SK-N-SH (cell line): Measurements from ENCODE around the gene STARD7. TPM values are rescaled to one million over a fixed set of nuclear protein-coding genes. Genes with fewer than 3 reads are reported as not detected.

Experiments
- CTCF ChIA-PET: fragments of 300-600, 350-600 bp; formaldehyde crosslinking; extraction: SDS; loops from one replicate; lab custom pipeline; 2021; lab: Yijun Ruan, JAX
- POLR2A ChIA-PET: fragments of 350-600 bp; sonication (Branson Sonifier 250); formaldehyde crosslinking; extraction: SDS; loops from one replicate; lab custom pipeline; 2020; ENCODE audit warnings: antibody characterized with exemption, inconsistent platforms; lab: Yijun Ruan, JAX
- DNase-seq: peaks from one replicate; pipeline ENCODE4 v3.0.0; 2012
- H2AFZ ChIP-seq: fragments of 200-600 bp; sonication (generic); 2 replicates; pipeline ENCODE4 v1.8.1; 2016; ENCODE audit warnings: antibody characterized with exemption, mild to moderate bottlenecking, low read depth
- H3F3A ChIP-seq: fragments of 200-600 bp; sonication (generic); replicated peaks from 2 replicates; pipeline ENCODE3; 2016; ENCODE audit warnings: antibody characterized with exemption, mild to moderate bottlenecking; ENCODE audit not compliant: insufficient read depth
- H3K27ac ChIP-seq, 2 experiments: fragments of 200-500 bp in 1 of 2; fragments of 200-600 bp in 1 of 2; sonication (Bioruptor generic) in 1 of 2; sonication (generic), shearing (Covaris generic) in 1 of 2; 2 replicates each; pipeline versions ENCODE4 v1.5.1 to v1.6.1; 2014 to 2016; ENCODE audit warnings: low read depth in 2 of 2, inconsistent platforms in 1 of 2, low read length in 1 of 2, mild to moderate bottlenecking in 1 of 2, mixed read lengths in 1 of 2
- H3K27me3 ChIP-seq: fragments of 200-600 bp; sonication (generic), shearing (Covaris generic); 2 replicates; pipeline ENCODE4 v1.6.1; 2016; ENCODE audit warnings: mixed run types; ENCODE audit not compliant: insufficient read depth
- H3K36me3 ChIP-seq, 2 experiments: fragments of 200-500 bp in 1 of 2; fragments of 200-600 bp in 1 of 2; sonication (Bioruptor generic) in 1 of 2; sonication (generic) in 1 of 2; replicated peaks in 1 of 2; 2 replicates each; pipeline versions ENCODE3 to v1.5.1; 2014 to 2016; ENCODE audit warnings: low read length in 1 of 2, mild to moderate bottlenecking in 1 of 2; ENCODE audit not compliant: insufficient read depth in 2 of 2, control insufficient read depth in 1 of 2
- H3K4me1 ChIP-seq, 2 experiments: fragments of 200-500 bp in 1 of 2; fragments of 200-600 bp in 1 of 2; sonication (Bioruptor generic) in 1 of 2; sonication (generic), shearing (Covaris generic) in 1 of 2; 2 replicates each; pipeline versions ENCODE4 v1.5.1 to v1.6.1; 2014 to 2016; ENCODE audit warnings: low read depth in 1 of 2, low read length in 1 of 2, mixed run types in 1 of 2; ENCODE audit not compliant: insufficient read depth in 2 of 2, control insufficient read depth in 1 of 2
- H3K4me2 ChIP-seq: fragments of 200-600 bp; sonication (generic), shearing (Covaris generic); 2 replicates; pipeline ENCODE4 v1.6.1; 2017; ENCODE audit warnings: mixed run types
- H3K4me3 ChIP-seq, 2 experiments: fragments of 200-500 bp in 1 of 2; fragments of 200-600 bp in 1 of 2; sonication (Bioruptor generic) in 1 of 2; sonication (generic), shearing (Covaris generic) in 1 of 2; 2 replicates each; pipeline versions ENCODE4 v1.5.1 to v1.8.1; 2014 to 2016; ENCODE audit warnings: low read depth in 2 of 2, inconsistent platforms in 1 of 2, low read length in 1 of 2, mild to moderate bottlenecking in 1 of 2, mixed read lengths in 1 of 2, moderate library complexity in 1 of 2
- H3K79me2 ChIP-seq: fragments of 200-600 bp; sonication (generic); 2 replicates; pipeline ENCODE4 v1.8.1; 2017; ENCODE audit warnings: mild to moderate bottlenecking; ENCODE audit not compliant: insufficient read depth
- H3K9ac ChIP-seq: fragments of 200-600 bp; sonication (generic); 2 replicates; pipeline ENCODE4 v1.6.1; 2017; ENCODE audit warnings: mixed run types
- H3K9me2 ChIP-seq: fragments of 200-600 bp; sonication (generic); 2 replicates; pipeline ENCODE4 v1.6.1; 2017; ENCODE audit warnings: mixed run types
- H3K9me3 ChIP-seq: fragments of 200-600 bp; sonication (generic); 2 replicates; pipeline ENCODE4 v1.6.1; 2017; ENCODE audit warnings: mixed run types, mild to moderate bottlenecking, moderate library complexity
- H4K20me1 ChIP-seq: fragments of 200-600 bp; sonication (generic); 2 replicates; pipeline ENCODE4 v1.6.1; 2017; ENCODE audit warnings: mild to moderate bottlenecking, mixed run types; ENCODE audit not compliant: insufficient read depth
- FOSL2 ChIP-seq: IDR thresholded peaks from 2 replicates; pipeline ENCODE4 v1.4.0; 2012; ENCODE audit warnings: low read depth, mild to moderate bottlenecking, moderate library complexity, borderline replicate concordance
- FOXJ3 ChIP-seq: sonication (generic); formaldehyde crosslinking; IDR thresholded peaks from 2 replicates; pipeline ENCODE4 v1.5.1; 2020; ENCODE audit warnings: mild to moderate bottlenecking, missing genetic modification reagents
- FOXM1 ChIP-seq: IDR thresholded peaks from 2 replicates; pipeline ENCODE4 v1.4.0; 2012; ENCODE audit warnings: low read depth, mild to moderate bottlenecking
- GABPA ChIP-seq: IDR thresholded peaks from 2 replicates; pipeline ENCODE4 v1.4.0; 2012; ENCODE audit warnings: low read depth, mild to moderate bottlenecking
- IRF3 ChIP-seq: fragments of 150-350 bp; IDR thresholded peaks from 2 replicates; pipeline ENCODE4 v1.6.1; 2016; ENCODE audit warnings: mild to moderate bottlenecking, low read depth, low read length
- JUND ChIP-seq: IDR thresholded peaks from 2 replicates; pipeline ENCODE4 v1.4.0; 2012
- MAX ChIP-seq: IDR thresholded peaks from 2 replicates; pipeline ENCODE4 v1.4.0; 2012; ENCODE audit warnings: low read depth
- MXI1 ChIP-seq: IDR thresholded peaks from 2 replicates; pipeline ENCODE4 v1.6.1; 2012; ENCODE audit warnings: mild to moderate bottlenecking, low read depth, low read length, improper control_type of control experiment
- NRF1 ChIP-seq: IDR thresholded peaks from 2 replicates; pipeline ENCODE4 v1.6.1; 2012; ENCODE audit warnings: low read depth, mild to moderate bottlenecking, low read length
- POLR2AphosphoS5 ChIP-seq: IDR thresholded peaks from 2 replicates; pipeline ENCODE4 v1.6.1; 2012; ENCODE audit warnings: low read depth, low read length
- RCOR1 ChIP-seq: fragments of 150-350 bp; IDR thresholded peaks from 2 replicates; pipeline ENCODE4 v1.6.1; 2017; ENCODE audit warnings: antibody characterized with exemption, low read length
- REST ChIP-seq: IDR thresholded peaks from 2 replicates; pipeline ENCODE4 v1.6.1; 2012; ENCODE audit warnings: mild to moderate bottlenecking, low read depth, low read length, moderate library complexity
- RXRA ChIP-seq: IDR thresholded peaks from 2 replicates; pipeline ENCODE4 v1.4.0; 2012; ENCODE audit warnings: low read depth, mild to moderate bottlenecking, borderline replicate concordance
- SMC3 ChIP-seq: IDR thresholded peaks from 2 replicates; pipeline ENCODE4 v1.6.1; 2012; ENCODE audit warnings: low read depth, low read length, improper control_type of control experiment
- TCF12 ChIP-seq: IDR thresholded peaks from 2 replicates; pipeline ENCODE4 v1.4.0; 2012
- TEAD4 ChIP-seq: IDR thresholded peaks from 2 replicates; pipeline ENCODE4 v1.4.0; 2012; ENCODE audit warnings: mild to moderate bottlenecking, borderline replicate concordance; ENCODE audit not compliant: insufficient read depth
- YY1 ChIP-seq: IDR thresholded peaks from 2 replicates; pipeline ENCODE4 v1.4.0; 2012; ENCODE audit warnings: low read depth, mild to moderate bottlenecking
- ZBTB33 ChIP-seq: IDR thresholded peaks from 2 replicates; pipeline ENCODE4 v1.4.0; 2012; ENCODE audit warnings: low read depth, borderline replicate concordance
- WGBS: methylation state at CpG from one replicate; pipeline ENCODE4 v1.1.6; 2017; ENCODE audit warnings: low lambda C conversion rate; 5-methylcytosine and 5-hydroxymethylcytosine counted together
- polyA plus RNA-seq, 3 experiments: library from polyadenylated mRNA; depleted of rRNA; stranded (reverse); fragments of >200 nt; gene quantifications; 2 replicates each; pipeline ENCODE4 v1.2.3, GENCODE V29; 2012

STARD7 gene
- polyA plus RNA-seq, 1 of the 3 experiments (the other 2 are of a cell fraction), result 36.1 TPM

- CTCF ChIA-PET, result interaction anchor here (1.3 to 4.3 kb wide), 4 partner anchors 9 to 151 kb away, joined by 3 to 35 read pairs (median 12); partner anchors contain the start of gene ADRA2B
- TF ChIP-seq SMC3 (no peak), FOSL2 (no peak), MXI1 (no peak), JUND (no peak), TCF12 (no peak), YY1 (no peak)
These were observed 65.3 kb downstream of the STARD7 start for GRCh38 chr2:96143231-96143847.

GRCh38 chr2:96142217-96143113 is 66.2 kb downstream of the STARD7 start:
- ChIA-PET POLR2A (no interaction called here), CTCF (interaction anchor here (1.1 to 4.3 kb wide), 6 partner anchors 9 to 150 kb away, joined by 3 to 35 read pairs (median 4); partner anchors contain the start of gene ADRA2B)
- Histone ChIP-seq H3K36me3 (no peaks in the 10 kb centered on the region), H3K27me3 (no peaks in the 10 kb centered on the region), H3K4me2 (no peak overlapping the region), H4K20me1 (no peaks in the 10 kb centered on the region), H3K27ac (no peak overlapping the region), H3K79me2 (peaks cover 12% of the 10 kb centered on the region; the same call in 1 of the 2 replicates), H2AFZ (no peak overlapping the region), H3K4me3 (no peak overlapping the region), H3K4me1 (peaks cover 18 to 46% of the 10 kb centered on the region in 2 experiments; a peak in 3 of 4 replicates), H3K9ac (no peak overlapping the region), H3K9me2 (no peaks in the 10 kb centered on the region), H3K9me3 (no peaks in the 10 kb centered on the region), H3F3A (peaks cover 11% of the 10 kb centered on the region)
- no peak for TF ChIP-seq FOXM1
- no peak for TF ChIP-seq TEAD4
- TF ChIP-seq MAX, result no peak
- TF ChIP-seq GABPA, result no peak
- no peak for TF ChIP-seq POLR2AphosphoS5
- TF ChIP-seq RCOR1, result no peak
- no peak for TF ChIP-seq NRF1
- no peak for TF ChIP-seq RXRA
- TF ChIP-seq FOXJ3, result no peak
- TF ChIP-seq TCF12, result no peak
- no peak for TF ChIP-seq ZBTB33
- TF ChIP-seq REST, result no peak
- no peak for TF ChIP-seq IRF3
- WGBS, result 97% methylated on average over 13 of the region's 26 CpGs
- no peak for DNase-seq

More at GRCh38 chr2:96143231-96143847, 65.3 kb downstream of the STARD7 start:
- H3K27me3 ChIP-seq, result no peaks in the 10 kb centered on the region
- peaks cover 26 to 51% of the 10 kb centered on the region in 2 experiments for H3K4me1 ChIP-seq
- no peak overlapping the region; a peak in 1 of 4 replicates for H3K27ac ChIP-seq
- peaks cover 20% of the 10 kb centered on the region for H3F3A ChIP-seq
- no peak overlapping the region for H2AFZ ChIP-seq
- WGBS, result 94% methylated on average over 5 of the region's 10 CpGs
- no peaks in the 10 kb centered on the region for H4K20me1 ChIP-seq
- no peaks in the 10 kb centered on the region for H3K36me3 ChIP-seq
- H3K4me3 ChIP-seq, result no peak overlapping the region
- H3K9ac ChIP-seq, result no peak overlapping the region
- H3K4me2 ChIP-seq, result no peak overlapping the region
- H3K79me2 ChIP-seq, result peaks cover 12% of the 10 kb centered on the region; the same call in 1 of the 2 replicates
- no peaks in the 10 kb centered on the region for H3K9me3 ChIP-seq
- no peaks in the 10 kb centered on the region for H3K9me2 ChIP-seq
- POLR2A ChIA-PET, result no interaction called here
- no peak for DNase-seq
